Glomerular visceral epithelial cell (primary cell): ENCODE results near the gene KRTCAP2.
A peak's percentile ranks its signal among the peaks of the same experiment; 100 is the strongest.

Experiments
- DNase-seq: peaks from one replicate; pipeline ENCODE4 v3.0.0-alpha.2; 2016; ENCODE audit errors: extremely low spot score

The KRTCAP2 gene

GRCh38 chr1:155134322-155134721 lies 38.8 kb downstream of the KRTCAP2 start:
- DNase-seq = no peak

- DNase-seq = no peak
These were observed 39.3 kb downstream of the KRTCAP2 start for GRCh38 chr1:155133799-155134281.

GRCh38 chr1:155131856-155132255 lies 41.2 kb downstream of the KRTCAP2 start:
- no peak for DNase-seq

GRCh38 chr1:155131285-155131684 lies 41.8 kb downstream of the KRTCAP2 start:
- DNase-seq = no peak

- no peak for DNase-seq
These were observed 42.7 kb downstream of the KRTCAP2 start for GRCh38 chr1:155130272-155131006.

- DNase-seq = no peak
These were observed 44.2 kb downstream of the KRTCAP2 start for GRCh38 chr1:155128755-155129473.

GRCh38 chr1:155127967-155128754 lies 44.9 kb downstream of the KRTCAP2 start:
- DNase-seq = no peak

- peak; percentile 53 for DNase-seq
These were observed 45.8 kb downstream of the KRTCAP2 start, which contains the start of gene EFNA1 for GRCh38 chr1:155127105-155127966. TSS of gene EFNA1 (plus strand) at chr1:155127876. CDS start at chr1:155127978, 102 bp downstream.

- no peak for DNase-seq
These were observed 46.5 kb downstream of the KRTCAP2 start for GRCh38 chr1:155126556-155127104.

- DNase-seq = no peak
These were observed 47.1 kb downstream of the KRTCAP2 start for GRCh38 chr1:155125946-155126555.

- DNase-seq = no peak
These were observed 47.6 kb downstream of the KRTCAP2 start for GRCh38 chr1:155125511-155125945.

- peak; percentile 77 for DNase-seq
These were observed 48.3 kb downstream of the KRTCAP2 start for GRCh38 chr1:155124503-155125463.

- no peak for DNase-seq
These were observed 49.3 kb downstream of the KRTCAP2 start for GRCh38 chr1:155123801-155124200.

GRCh38 chr1:155122308-155122707 lies 50.8 kb downstream of the KRTCAP2 start:
- DNase-seq = no peak

- DNase-seq = no peak
These were observed 51.9 kb downstream of the KRTCAP2 start for GRCh38 chr1:155121249-155121648.

GRCh38 chr1:155120253-155120652 lies 52.9 kb downstream of the KRTCAP2 start:
- no peak for DNase-seq
